Measurements from ENCODE around the gene ABCA10. TPM values are rescaled to one million over a fixed set of nuclear protein-coding genes. Genes with fewer than 3 reads are reported as not detected.

ABCA10 gene
- polyA plus RNA-seq, 2 of the 4 experiments (the other 2 are of a cell fraction), result 0.22 to 0.66 TPM

- ATAC-seq (no peak), FAIRE-seq (no peak), DNase-seq (ENCODE audit: low read depth in 1 of 2, low spot score in 1 of 2) (no peak)
- ChIA-PET POLR2A (no interaction called here), CTCF (interaction anchor here (0.8 to 13.3 kb wide), 4 partner anchors 9 to 758 kb away, joined by 3 to 278 read pairs (median 4); no protein-coding TSS in a partner anchor)
- no peak overlapping the region for H3K4me2 ChIP-seq
- WGBS (ENCODE audit: missing lambda C conversion rate), result 49% methylated on average over 3 of the region's 3 CpGs
- H3K4me3 ChIP-seq, result no peak overlapping the region
- no peak for TF ChIP-seq RFX5 (IDR thresholded peaks at IDR 0.05)
- no peak for TF ChIP-seq CBX2 (IDR thresholded peaks at IDR 0.05; ENCODE audit: borderline replicate concordance, low read depth)
- no peak for TF ChIP-seq POLR2A (IDR thresholded peaks at IDR 0.05; ENCODE audit: low read length)
- no peak for TF ChIP-seq BHLHE40 (IDR thresholded peaks at IDR 0.05; ENCODE audit: low read depth, low read length)
- TF ChIP-seq NFE2L2 (conservative IDR thresholded peaks at IDR 0.05; ENCODE audit: low read length), result no peak
- no peak for TF ChIP-seq MAZ (IDR thresholded peaks at IDR 0.05; ENCODE audit: borderline replicate concordance, low read depth, low read length)
- no peak for TF ChIP-seq E2F6 (IDR thresholded peaks at IDR 0.05; ENCODE audit: borderline replicate concordance, low read depth)
- no peak for TF ChIP-seq BCL3 (IDR thresholded peaks at IDR 0.05)
- TF ChIP-seq MAX (IDR thresholded peaks at IDR 0.05), result no peak
- TF ChIP-seq TFCP2L1 (CRISPR knock-in tag; IDR thresholded peaks at IDR 0.05), result no peak
- TF ChIP-seq HMGXB4 (CRISPR knock-in tag; IDR thresholded peaks at IDR 0.05; ENCODE audit: borderline replicate concordance), result no peak
- no peak for TF ChIP-seq KDM5A (IDR thresholded peaks at IDR 0.05)
- no peak for TF ChIP-seq HDAC2 (IDR thresholded peaks at IDR 0.05)
- TF ChIP-seq ELK1 (IDR thresholded peaks at IDR 0.05; ENCODE audit: low read depth, low read length), result no peak
- TF ChIP-seq FOXS1 (CRISPR knock-in tag; IDR thresholded peaks at IDR 0.05), result no peak
- no peak for TF ChIP-seq TP53 (CRISPR knock-in tag; IDR thresholded peaks at IDR 0.05)
- TF ChIP-seq GATA3 (IDR thresholded peaks at IDR 0.05; ENCODE audit: borderline replicate concordance), result no peak
- TF ChIP-seq ATOH8 (CRISPR knock-in tag; IDR thresholded peaks at IDR 0.05; ENCODE audit: low read depth), result no peak
- no peaks in the 10 kb centered on the region for H3K9me3 ChIP-seq
- no peak overlapping the region for H3K27ac ChIP-seq
- no peaks in the 10 kb centered on the region for H3K4me1 ChIP-seq
These were observed 4.8 kb downstream of the ABCA10 start for GRCh38 chr17:69223809-69224208.

- POLR2A ChIA-PET, result no interaction called here
- no peak overlapping the region for H3K4me2 ChIP-seq
These were observed 5.8 kb downstream of the ABCA10 start for GRCh38 chr17:69222707-69223258.

More at GRCh38 chr17:69222707-69223258, 5.8 kb downstream of the ABCA10 start:
- Histone ChIP-seq H3K9me3 (no peaks in the 10 kb centered on the region), H3K27ac (no peak overlapping the region), H3K4me1 (no peaks in the 10 kb centered on the region), H3K4me3 (no peak overlapping the region)
- FAIRE-seq, result no peak
- no peak for DNase-seq (ENCODE audit: low read depth in 1 of 2, low spot score in 1 of 2)
- no peak for ATAC-seq
- CTCF ChIA-PET, result interaction anchor here (0.8 to 1.1 kb wide), 2 partner anchors 10 to 12 kb away, joined by 3 read pairs; no protein-coding TSS in a partner anchor
- TF ChIP-seq TFCP2L1 (CRISPR knock-in tag; IDR thresholded peaks at IDR 0.05), result no peak
- no peak for TF ChIP-seq NPAS2 (CRISPR knock-in tag; IDR thresholded peaks at IDR 0.05; ENCODE audit: borderline replicate concordance)
- TF ChIP-seq JUN (IDR thresholded peaks at IDR 0.05), result no peak
